ENCODE results near the gene NR5A2.

DNA sequence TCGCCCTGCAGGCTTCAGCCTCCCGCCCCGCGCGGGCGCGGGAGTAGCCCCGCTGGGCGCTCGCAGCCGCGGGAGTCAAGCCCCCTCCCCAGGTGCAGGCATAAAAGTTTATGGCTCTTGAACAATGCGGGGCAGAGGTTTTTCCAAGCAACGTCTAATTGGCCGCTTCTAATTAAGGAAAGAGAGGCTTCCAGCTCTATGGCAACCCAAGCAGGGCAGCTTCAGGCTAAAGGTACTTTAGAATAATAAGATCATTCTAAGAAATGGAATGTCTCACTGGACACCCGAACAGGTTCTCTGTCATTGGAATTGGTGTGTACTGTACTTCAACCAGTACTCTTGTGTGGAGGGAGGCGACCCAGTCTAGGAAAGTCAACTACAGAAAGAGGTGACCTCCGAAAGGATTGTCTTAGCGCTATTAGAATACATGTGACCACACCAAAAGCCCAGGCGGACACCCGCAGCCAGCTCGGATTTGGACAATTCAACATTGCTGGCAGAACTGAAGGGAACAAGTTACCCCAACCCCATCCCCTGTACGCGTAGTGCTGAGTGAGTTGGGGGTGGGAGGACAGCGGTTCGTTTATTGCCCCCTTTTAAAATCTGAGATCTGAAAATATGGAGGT lies 12.5 kb downstream of the NR5A2 start:
- TF ChIP-seq CTCF (conservative IDR thresholded peaks at IDR 0.05 in 1 of 2, IDR thresholded peaks at IDR 0.05 in 1 of 2; ENCODE audit: low read depth in 1 of 2, low read length in 2 of 2) (no peak), EZH2 (IDR thresholded peaks at IDR 0.05; ENCODE audit: low read length, missing control alignments) (peak; percentile 84)

All from fibroblast of lung (primary cell).